T-helper 2 cell treated with Interferon-gamma antibody and Interleukin-4, amounts not matched to agents 5 μg/mL and 100 μg/mL, for 36 hours (primary cell): ENCODE data around the gene FNDC10.

Source experiments
- DNase-seq: peaks from one replicate; pipeline ENCODE4 v3.0.0; 2021; ENCODE audit warnings: low spot score
- H3K27ac Mint-ChIP-seq: one replicate; pipeline ENCODE4 v1.8.0; 2021; ENCODE audit warnings: mild to moderate bottlenecking, mixed read lengths
- H3K27me3 Mint-ChIP-seq: one replicate; pipeline ENCODE4 v1.8.0; 2021; ENCODE audit warnings: low read depth, mixed read lengths
- H3K36me3 Mint-ChIP-seq: one replicate; pipeline ENCODE4 v1.8.0; 2021; ENCODE audit warnings: low read depth, mixed read lengths
- H3K4me1 Mint-ChIP-seq: one replicate; pipeline ENCODE4 v1.8.0; 2021; ENCODE audit warnings: low read depth, mixed read lengths
- H3K4me3 Mint-ChIP-seq: one replicate; pipeline ENCODE4 v1.8.0; 2022; ENCODE audit warnings: mild to moderate bottlenecking, moderate library complexity, mixed read lengths
- H3K9me3 Mint-ChIP-seq: one replicate; pipeline ENCODE4 v1.8.0; 2021; ENCODE audit warnings: mixed read lengths

Gene FNDC10

DNA sequence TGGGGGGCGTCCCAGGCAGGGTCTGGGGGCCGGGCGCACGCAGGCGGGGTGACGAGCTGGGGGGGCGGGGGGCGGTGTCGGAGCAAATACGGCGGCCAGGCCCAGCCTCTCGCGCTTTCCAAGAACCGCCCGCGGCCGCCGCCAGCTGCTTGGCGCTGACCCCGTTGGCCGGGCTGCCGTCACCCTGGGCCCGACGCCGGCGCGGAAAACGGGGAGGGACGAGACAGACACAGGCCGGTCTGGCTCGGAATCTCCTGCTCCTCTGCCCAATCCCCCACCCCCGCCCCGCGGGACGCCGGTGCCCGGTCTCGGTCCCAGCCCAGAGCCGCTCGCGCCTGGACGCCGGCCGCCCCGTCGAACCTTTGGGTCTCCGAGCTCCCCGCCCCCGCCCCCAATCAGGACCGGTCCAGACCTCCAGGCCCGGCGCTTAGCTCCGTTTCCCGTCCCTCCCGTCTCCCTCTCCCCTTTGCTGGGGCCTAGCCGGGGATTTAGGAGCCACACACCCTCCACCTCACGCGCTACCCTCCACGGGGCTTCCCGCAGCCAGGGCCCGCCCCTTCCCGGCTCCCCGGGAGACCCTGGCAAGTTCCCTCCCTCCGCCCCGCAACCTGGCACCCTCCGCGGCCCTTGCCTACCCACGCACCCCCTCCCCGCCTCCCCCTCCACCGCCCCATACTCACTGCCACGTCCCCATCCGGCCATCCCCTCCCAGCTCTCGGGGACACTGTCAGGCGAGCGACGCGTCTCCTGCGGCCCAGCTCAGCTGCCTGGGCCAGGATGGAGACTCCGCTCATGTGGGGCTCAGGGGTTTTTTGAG, 31.2 kb upstream of the FNDC10 start:
- Mint-ChIP-seq H3K9me3 (no peaks in the 10 kb centered on the region), H3K4me3 (no peak overlapping the region), H3K27ac (peak overlapping the region; percentile 68), H3K27me3 (peaks cover 4% of the 10 kb centered on the region), H3K36me3 (peaks cover 2% of the 10 kb centered on the region), H3K4me1 (peaks cover 2% of the 10 kb centered on the region)
- DNase-seq: no peak

DNA sequence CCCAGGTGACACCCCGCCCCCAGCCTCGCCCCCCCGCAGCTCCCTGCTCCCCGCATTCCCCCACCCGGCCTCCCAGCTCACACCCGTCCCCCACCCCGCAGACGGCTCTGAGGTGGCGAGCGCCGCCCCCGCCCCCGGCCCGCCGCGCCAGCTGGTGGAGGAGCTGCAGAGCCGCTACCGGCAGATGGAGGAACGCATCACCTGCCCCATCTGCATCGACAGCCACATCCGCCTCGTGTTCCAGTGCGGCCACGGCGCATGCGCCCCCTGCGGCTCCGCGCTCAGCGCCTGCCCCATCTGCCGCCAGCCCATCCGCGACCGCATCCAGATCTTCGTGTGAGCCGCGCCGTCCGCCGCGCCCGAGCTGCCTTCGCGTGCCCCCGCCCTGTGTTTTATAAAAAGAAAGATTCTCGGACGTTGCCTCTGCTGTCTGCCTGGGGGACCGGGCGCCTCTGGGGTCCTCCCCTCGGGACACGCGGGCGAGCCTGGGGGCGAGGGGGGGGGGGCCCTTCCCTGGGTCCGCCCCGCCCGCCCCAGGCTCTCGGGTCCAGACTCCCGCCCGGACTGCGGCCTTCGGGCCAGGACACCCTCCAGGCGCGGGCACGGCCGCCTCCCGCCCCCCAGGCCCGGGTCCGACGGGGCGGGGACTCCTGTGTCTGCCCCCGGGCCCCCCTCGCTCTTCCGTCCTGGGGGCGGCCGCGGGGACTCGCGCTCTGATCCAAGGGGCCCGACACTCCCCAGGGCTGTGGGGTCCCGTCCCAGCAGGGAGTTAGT, 30.4 kb upstream of the FNDC10 start:
- H3K27ac Mint-ChIP-seq: peak overlapping the region; percentile 90
- peak; percentile 93 for DNase-seq
- peaks cover 2% of the 10 kb centered on the region for H3K36me3 Mint-ChIP-seq
- peaks cover 2% of the 10 kb centered on the region for H3K4me1 Mint-ChIP-seq
- peaks cover 4% of the 10 kb centered on the region for H3K27me3 Mint-ChIP-seq
- H3K4me3 Mint-ChIP-seq: peak overlapping the region; percentile 83
- H3K9me3 Mint-ChIP-seq: no peaks in the 10 kb centered on the region

- Mint-ChIP-seq H3K27ac (peak overlapping the region; percentile 86), H3K4me1 (peaks cover 2% of the 10 kb centered on the region), H3K27me3 (peaks cover 4% of the 10 kb centered on the region), H3K9me3 (no peaks in the 10 kb centered on the region), H3K36me3 (peaks cover 2% of the 10 kb centered on the region), H3K4me3 (peak overlapping the region; percentile 48)
- no peak for DNase-seq
These were observed 29.7 kb upstream of the FNDC10 start for GRCh38 chr1:1629430-1630190.

GRCh38 chr1:1628754-1629429, 29.0 kb upstream of the FNDC10 start:
- H3K4me1 Mint-ChIP-seq: peaks cover 2% of the 10 kb centered on the region
- H3K4me3 Mint-ChIP-seq: no peak overlapping the region
- peaks cover 2% of the 10 kb centered on the region for H3K36me3 Mint-ChIP-seq
- no peak for DNase-seq
- peaks cover 4% of the 10 kb centered on the region for H3K27me3 Mint-ChIP-seq
- no peaks in the 10 kb centered on the region for H3K9me3 Mint-ChIP-seq
- H3K27ac Mint-ChIP-seq: no peak overlapping the region

DNA sequence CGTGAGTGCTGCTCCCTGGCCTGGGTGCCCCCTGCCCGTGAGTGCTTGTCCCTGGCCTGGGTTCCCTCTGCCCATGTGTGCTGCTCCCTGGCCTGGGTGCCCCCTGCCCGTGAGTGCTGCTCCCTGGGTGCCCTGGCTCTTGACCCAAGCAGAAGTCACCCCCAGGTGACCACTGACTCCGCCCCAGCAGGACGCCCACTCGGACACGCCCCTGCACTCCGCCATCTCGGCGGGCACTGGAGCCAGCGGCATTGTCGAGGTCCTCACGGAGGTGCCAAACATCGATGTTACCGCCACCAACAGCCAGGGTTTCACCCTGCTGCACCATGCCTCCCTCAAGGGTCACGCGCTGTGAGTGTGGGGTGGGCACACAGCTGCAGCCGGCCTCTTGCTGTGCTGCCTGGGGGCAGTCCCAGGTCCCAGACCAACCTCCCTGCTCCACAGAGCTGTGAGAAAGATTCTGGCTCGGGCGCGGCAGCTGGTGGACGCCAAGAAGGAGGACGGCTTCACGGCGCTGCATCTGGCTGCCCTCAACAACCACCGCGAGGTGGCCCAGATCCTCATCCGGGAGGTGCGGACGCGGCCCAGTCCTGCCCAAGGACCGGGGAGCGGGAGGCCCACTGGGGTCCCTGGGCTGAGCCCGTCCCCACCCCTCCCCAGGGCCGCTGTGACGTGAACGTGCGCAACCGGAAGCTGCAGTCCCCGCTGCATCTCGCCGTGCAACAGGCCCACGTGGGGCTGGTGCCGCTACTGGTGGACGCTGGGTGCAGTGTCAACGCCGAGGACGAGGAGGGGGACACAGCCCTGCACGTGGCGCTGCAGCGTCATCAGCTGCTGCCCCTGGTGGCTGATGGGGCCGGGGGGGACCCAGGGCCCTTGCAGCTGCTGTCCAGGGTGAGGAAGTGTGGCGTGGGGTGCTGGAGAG, 28.2 kb upstream of the FNDC10 start:
- DNase-seq: no peak
- no peak overlapping the region for H3K4me3 Mint-ChIP-seq
- H3K36me3 Mint-ChIP-seq: peaks cover 2% of the 10 kb centered on the region
- peaks cover 2% of the 10 kb centered on the region for H3K4me1 Mint-ChIP-seq
- H3K9me3 Mint-ChIP-seq: no peaks in the 10 kb centered on the region
- H3K27ac Mint-ChIP-seq: no peak overlapping the region
- H3K27me3 Mint-ChIP-seq: peaks cover 4% of the 10 kb centered on the region

DNA sequence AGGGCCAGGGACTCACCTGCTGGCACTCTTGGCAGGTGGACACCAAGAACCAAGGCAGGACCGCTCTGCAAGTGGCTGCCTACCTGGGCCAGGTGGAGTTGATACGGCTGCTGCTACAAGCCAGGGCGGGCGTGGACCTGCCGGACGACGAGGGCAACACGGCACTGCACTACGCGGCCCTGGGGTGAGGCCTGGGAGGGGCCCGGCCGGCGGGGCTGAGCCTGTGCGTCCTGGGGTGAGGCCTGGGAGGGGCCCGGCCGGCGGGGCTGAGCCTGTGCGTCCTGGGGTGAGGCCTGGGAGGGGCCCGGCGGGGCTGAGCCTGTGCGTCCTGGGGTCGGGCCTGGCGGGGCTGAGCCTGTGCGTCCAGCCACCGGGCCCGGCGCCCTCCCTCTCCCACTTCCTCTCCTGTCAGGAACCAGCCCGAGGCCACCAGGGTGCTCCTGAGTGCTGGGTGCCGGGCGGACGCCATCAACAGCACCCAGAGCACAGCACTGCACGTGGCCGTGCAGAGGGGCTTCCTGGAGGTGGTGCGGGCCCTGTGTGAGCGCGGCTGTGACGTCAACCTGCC, 27.4 kb upstream of the FNDC10 start:
- peaks cover 2% of the 10 kb centered on the region for H3K36me3 Mint-ChIP-seq
- H3K27ac Mint-ChIP-seq: no peak overlapping the region
- H3K4me3 Mint-ChIP-seq: no peak overlapping the region
- peaks cover 2% of the 10 kb centered on the region for H3K4me1 Mint-ChIP-seq
- peaks cover 4% of the 10 kb centered on the region for H3K27me3 Mint-ChIP-seq
- no peak for DNase-seq
- H3K9me3 Mint-ChIP-seq: no peaks in the 10 kb centered on the region

GRCh38 chr1:1626207-1627141, 26.5 kb upstream of the FNDC10 start:
- H3K27me3 Mint-ChIP-seq: peaks cover 3% of the 10 kb centered on the region
- H3K4me1 Mint-ChIP-seq: peaks cover 2% of the 10 kb centered on the region
- DNase-seq: no peak
- H3K4me3 Mint-ChIP-seq: no peak overlapping the region
- H3K27ac Mint-ChIP-seq: no peak overlapping the region
- H3K9me3 Mint-ChIP-seq: no peaks in the 10 kb centered on the region
- peaks cover 2% of the 10 kb centered on the region for H3K36me3 Mint-ChIP-seq

GRCh38 chr1:1625824-1626206, 25.9 kb upstream of the FNDC10 start:
- Mint-ChIP-seq H3K36me3 (peaks cover 2% of the 10 kb centered on the region), H3K27me3 (peaks cover 2% of the 10 kb centered on the region), H3K9me3 (no peaks in the 10 kb centered on the region), H3K4me1 (peaks cover 2% of the 10 kb centered on the region), H3K4me3 (no peak overlapping the region), H3K27ac (no peak overlapping the region)
- no peak for DNase-seq

DNA sequence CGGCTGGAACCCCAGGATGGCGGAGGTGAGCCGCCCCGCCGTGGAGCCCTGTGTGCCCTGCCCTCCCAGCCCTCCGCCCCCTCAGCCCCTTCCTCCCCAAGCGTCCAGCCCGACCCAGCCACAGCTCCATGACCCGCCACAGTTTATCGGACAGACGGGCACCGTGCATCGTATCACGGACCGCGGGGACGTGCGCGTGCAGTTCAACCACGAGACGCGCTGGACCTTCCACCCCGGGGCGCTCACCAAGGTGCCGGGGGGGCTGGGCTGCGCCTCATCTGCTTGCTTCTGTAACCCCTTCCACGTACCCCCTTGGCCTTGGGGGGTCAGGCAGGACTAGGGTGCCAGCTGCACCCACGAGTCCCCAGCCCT, 25.5 kb upstream of the FNDC10 start:
- Mint-ChIP-seq H3K4me1 (peaks cover 2% of the 10 kb centered on the region), H3K9me3 (no peaks in the 10 kb centered on the region), H3K27me3 (peaks cover 2% of the 10 kb centered on the region), H3K27ac (no peak overlapping the region), H3K4me3 (no peak overlapping the region), H3K36me3 (peaks cover 2% of the 10 kb centered on the region)
- DNase-seq: no peak

- Mint-ChIP-seq H3K9me3 (no peaks in the 10 kb centered on the region), H3K27ac (no peak overlapping the region), H3K36me3 (no peaks in the 10 kb centered on the region), H3K4me3 (no peak overlapping the region), H3K27me3 (no peaks in the 10 kb centered on the region), H3K4me1 (no peaks in the 10 kb centered on the region)
- DNase-seq: no peak
These were observed 24.8 kb upstream of the FNDC10 start for GRCh38 chr1:1624443-1625403.
